HEK293T (cell line): ENCODE data around the gene VIT.
"Not testable (repeated sequence)": the region's sequence is repeated elsewhere in the genome, so short reads cannot be mapped to it uniquely, and the experiment has no call there.

Experiments
- CTCF ChIA-PET: fragments of 350-600 bp; formaldehyde crosslinking; extraction: SDS; loops from one replicate; lab custom pipeline; 2021; ENCODE audit warnings: antibody characterized with exemption, inconsistent platforms; lab: Yijun Ruan, JAX
- POLR2A ChIA-PET: fragments of 350-600 bp; formaldehyde crosslinking; extraction: SDS; loops from one replicate; lab custom pipeline; 2020; ENCODE audit warnings: antibody characterized with exemption, inconsistent platforms; lab: Yijun Ruan, JAX
- DNase-seq: peaks from one replicate; pipeline ENCODE4 v3.0.0; 2012; ENCODE audit warnings: mixed read lengths; ENCODE audit errors: extremely low spot score
- ARNT ChIP-seq: fragments of 450-650 bp; IDR thresholded peaks from 2 replicates; pipeline ENCODE4 v1.6.1; 2017; ENCODE audit warnings: mild to moderate bottlenecking
- BHLHE40 ChIP-seq: fragments of 450-650 bp; IDR thresholded peaks from 2 replicates; pipeline ENCODE4 v1.6.1; 2016; ENCODE audit warnings: mild to moderate bottlenecking, moderate library complexity, borderline replicate concordance
- CTBP1 ChIP-seq: fragments of 450-650 bp; IDR thresholded peaks from 2 replicates; pipeline ENCODE4 v1.6.1; 2016; ENCODE audit warnings: borderline replicate concordance
- ELF4 ChIP-seq: fragments of 450-650 bp; IDR thresholded peaks from 2 replicates; pipeline ENCODE4 v1.6.1; 2017; ENCODE audit warnings: antibody characterized with exemption
- FOXA1 ChIP-seq: fragments of 450-650 bp; IDR thresholded peaks from 2 replicates; pipeline ENCODE4 v1.6.1; 2016; ENCODE audit warnings: mild to moderate bottlenecking
- FOXK2 ChIP-seq: fragments of 450-650 bp; IDR thresholded peaks from 2 replicates; pipeline ENCODE4 v1.6.1; 2016; ENCODE audit warnings: mild to moderate bottlenecking
- FOXM1 ChIP-seq: fragments of 450-650 bp; IDR thresholded peaks from 2 replicates; pipeline ENCODE4 v1.6.1; 2017; ENCODE audit warnings: mild to moderate bottlenecking, borderline replicate concordance
- HDGF ChIP-seq: fragments of 450-650 bp; IDR thresholded peaks from 2 replicates; pipeline ENCODE4 v1.6.1; 2017; ENCODE audit warnings: antibody characterized with exemption, borderline replicate concordance
- L3MBTL2 ChIP-seq: fragments of 450-650 bp; conservative IDR thresholded peaks from 2 replicates; pipeline ENCODE4 v1.6.1; 2016; ENCODE audit warnings: mild to moderate bottlenecking
- LEF1 ChIP-seq: fragments of 450-650 bp; IDR thresholded peaks from 2 replicates; pipeline ENCODE4 v1.6.1; 2017; ENCODE audit warnings: mild to moderate bottlenecking, borderline replicate concordance
- NFRKB ChIP-seq: fragments of 450-650 bp; IDR thresholded peaks from 2 replicates; pipeline ENCODE4 v1.6.1; 2016; ENCODE audit warnings: mild to moderate bottlenecking, moderate library complexity
- PKNOX1 ChIP-seq: fragments of 450-650 bp; IDR thresholded peaks from 2 replicates; pipeline ENCODE4 v1.6.1; 2016
- SP1 ChIP-seq: fragments of 450-650 bp; IDR thresholded peaks from 2 replicates; pipeline ENCODE4 v1.6.1; 2017
- SUZ12 ChIP-seq: fragments of 450-650 bp; IDR thresholded peaks from 2 replicates; pipeline ENCODE4 v1.6.1; 2016; ENCODE audit warnings: mild to moderate bottlenecking
- TARDBP ChIP-seq: fragments of 450-650 bp; IDR thresholded peaks from 2 replicates; pipeline ENCODE4 v1.6.1; 2016
- ZNF384 ChIP-seq: fragments of 450-650 bp; IDR thresholded peaks from 2 replicates; pipeline ENCODE4 v1.6.1; 2016

The VIT gene

GRCh38 chr2:36680012-36680411 is 16.5 kb upstream of the VIT start:
- ChIA-PET CTCF (interaction anchor here (1.1 kb wide), 1 partner anchor 23 kb away, joined by 4 read pairs; no protein-coding TSS in a partner anchor), POLR2A (no interaction called here)
- TF ChIP-seq NFRKB (no peak), HDGF (no peak), FOXM1 (no peak), PKNOX1 (no peak), CTBP1 (no peak), ZNF384 (no peak), LEF1 (no peak), FOXA1 (no peak), TARDBP (no peak), BHLHE40 (no peak)
- no peak for DNase-seq

GRCh38 chr2:36682562-36682961 is 13.9 kb upstream of the VIT start:
- TF ChIP-seq PKNOX1: peak; percentile 53; the same call in 1 of the 2 replicates
- no peak for TF ChIP-seq BHLHE40
- ChIA-PET CTCF (no interaction called here), POLR2A (no interaction called here)
- DNase-seq: no peak

- ChIA-PET POLR2A (no interaction called here), CTCF (no interaction called here)
- DNase-seq: no peak
- TF ChIP-seq LEF1 (no peak), FOXK2 (no peak), ZNF384 (no peak), ARNT (no peak), PKNOX1 (no peak), SP1 (no peak), FOXA1 (no peak), ELF4 (no peak), BHLHE40 (no peak), TARDBP (no peak), L3MBTL2 (no peak), NFRKB (no peak), SUZ12 (no peak), FOXM1 (no peak), HDGF (no peak), CTBP1 (no peak)
These were observed 13.5 kb upstream of the VIT start for GRCh38 chr2:36683002-36683401.

- DNase-seq, POLR2A ChIA-PET, CTCF ChIA-PET: not testable (repeated sequence)
These were observed 8.2 kb upstream of the VIT start for GRCh38 chr2:36688291-36688690.

- POLR2A ChIA-PET, CTCF ChIA-PET: not testable (repeated sequence)
These were observed 7.5 kb upstream of the VIT start for GRCh38 chr2:36689013-36689412.

GRCh38 chr2:36692121-36692520 is 4.4 kb upstream of the VIT start:
- ChIA-PET POLR2A (no interaction called here), CTCF (no interaction called here)
- TF ChIP-seq ARNT (no peak), LEF1 (no peak), NFRKB (no peak), BHLHE40 (no peak), FOXM1 (no peak), SUZ12 (no peak), L3MBTL2 (no peak)
- no peak for DNase-seq

More at GRCh38 chr2:36689013-36689412, 7.5 kb upstream of the VIT start:
- not testable (repeated sequence) for DNase-seq

GRCh38 chr2:36693825-36694224 is 2.7 kb upstream of the VIT start:
- ChIA-PET POLR2A (no interaction called here), CTCF (no interaction called here)
- no peak for TF ChIP-seq CTBP1
- TF ChIP-seq PKNOX1: no peak
- TF ChIP-seq ARNT: no peak
- TF ChIP-seq TARDBP: no peak
- no peak for TF ChIP-seq NFRKB
- TF ChIP-seq LEF1: no peak
- TF ChIP-seq L3MBTL2: no peak
- DNase-seq: no peak
